Measurements from ENCODE around the gene BCL2L12. TPM values are rescaled to one million over a fixed set of nuclear protein-coding genes. Genes with fewer than 3 reads are reported as not detected.

BCL2L12 gene
- total RNA-seq, 1 donor, result 5.1 TPM

DNA sequence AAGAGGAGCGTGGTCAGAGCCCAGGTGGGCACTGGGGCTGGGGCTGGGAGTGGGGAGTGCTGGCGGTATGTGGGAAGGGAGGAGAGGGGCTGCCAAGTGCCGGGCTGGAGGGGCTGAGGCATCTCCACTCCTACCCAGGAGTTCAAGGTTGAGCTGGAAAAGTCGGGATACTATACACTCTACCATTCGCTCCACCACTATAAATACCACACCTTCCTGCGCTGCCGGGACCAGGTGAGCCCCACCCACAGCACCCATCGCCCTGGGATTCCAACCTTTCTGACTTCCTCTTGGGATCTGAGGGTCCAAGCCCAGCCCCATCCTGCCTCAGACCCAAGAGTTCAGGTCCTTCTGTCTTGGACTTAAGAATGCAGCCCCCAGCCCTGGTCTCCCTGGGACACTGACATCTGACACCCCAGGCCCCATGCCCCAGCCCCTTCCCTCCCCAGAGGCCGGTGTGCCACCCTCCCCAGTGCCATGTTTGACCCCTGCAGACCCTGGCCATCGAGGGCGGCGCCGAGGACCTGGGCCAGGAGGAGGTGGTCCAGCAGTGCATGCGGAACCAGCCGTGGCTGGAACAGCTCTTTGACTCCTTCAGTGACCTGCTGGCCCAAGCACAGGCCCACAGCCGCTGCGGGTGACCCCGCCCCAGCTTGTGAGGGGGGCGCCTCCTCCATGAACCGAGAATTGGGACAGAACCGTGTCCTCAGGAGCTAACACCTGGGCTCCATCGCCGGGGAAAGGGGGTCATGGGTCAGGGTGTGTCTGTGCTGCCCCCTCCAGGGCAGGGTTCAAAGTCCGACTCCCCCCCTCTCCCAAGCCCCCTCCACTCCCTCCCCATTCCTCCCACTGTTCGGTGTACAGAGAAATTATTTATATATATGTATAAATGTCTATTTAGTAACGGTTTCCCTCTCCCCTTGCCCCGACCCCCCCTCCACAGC, 40.5 kb upstream of the BCL2L12 start:
- TF ChIP-seq, protein P1, sequence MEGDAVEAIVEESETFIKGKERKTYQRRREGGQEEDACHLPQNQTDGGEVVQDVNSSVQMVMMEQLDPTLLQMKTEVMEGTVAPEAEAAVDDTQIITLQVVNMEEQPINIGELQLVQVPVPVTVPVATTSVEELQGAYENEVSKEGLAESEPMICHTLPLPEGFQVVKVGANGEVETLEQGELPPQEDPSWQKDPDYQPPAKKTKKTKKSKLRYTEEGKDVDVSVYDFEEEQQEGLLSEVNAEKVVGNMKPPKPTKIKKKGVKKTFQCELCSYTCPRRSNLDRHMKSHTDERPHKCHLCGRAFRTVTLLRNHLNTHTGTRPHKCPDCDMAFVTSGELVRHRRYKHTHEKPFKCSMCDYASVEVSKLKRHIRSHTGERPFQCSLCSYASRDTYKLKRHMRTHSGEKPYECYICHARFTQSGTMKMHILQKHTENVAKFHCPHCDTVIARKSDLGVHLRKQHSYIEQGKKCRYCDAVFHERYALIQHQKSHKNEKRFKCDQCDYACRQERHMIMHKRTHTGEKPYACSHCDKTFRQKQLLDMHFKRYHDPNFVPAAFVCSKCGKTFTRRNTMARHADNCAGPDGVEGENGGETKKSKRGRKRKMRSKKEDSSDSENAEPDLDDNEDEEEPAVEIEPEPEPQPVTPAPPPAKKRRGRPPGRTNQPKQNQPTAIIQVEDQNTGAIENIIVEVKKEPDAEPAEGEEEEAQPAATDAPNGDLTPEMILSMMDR (IDR thresholded peaks at IDR 0.05; ENCODE audit: extremely low read depth, low read depth, low read length), result no peak
- H3K27me3 ChIP-seq (ENCODE audit: insufficient read depth, low read length), result no peaks in the 10 kb centered on the region
- H3K4me3 ChIP-seq (ENCODE audit: insufficient read depth, low read length), result no peak overlapping the region
- peaks cover 5% of the 10 kb centered on the region for H4K20me1 ChIP-seq (ENCODE audit: insufficient read depth, low read length)
- H3K27ac ChIP-seq (ENCODE audit: low read depth, low read length), result no peak overlapping the region
- H3K4me2 ChIP-seq (ENCODE audit: insufficient read depth, low read length), result no peak overlapping the region
- no peak overlapping the region for H2AFZ ChIP-seq (ENCODE audit: low read length)
- peaks cover 6% of the 10 kb centered on the region for H3K79me2 ChIP-seq (ENCODE audit: insufficient read depth, low read length)
- H3K36me3 ChIP-seq (ENCODE audit: insufficient read depth, low read length), result peaks cover 18% of the 10 kb centered on the region
- H3K4me1 ChIP-seq (ENCODE audit: insufficient read depth, low read length), result no peaks in the 10 kb centered on the region
- no peaks in the 10 kb centered on the region for H3K9me3 ChIP-seq (ENCODE audit: low read depth, low read length)
- DNase-seq (ENCODE audit: insufficient read length, low spot score, missing footprints), result peak; percentile 10

- H2AFZ ChIP-seq (ENCODE audit: low read length), result no peak overlapping the region
- peaks cover 5% of the 10 kb centered on the region for H3K4me1 ChIP-seq (ENCODE audit: insufficient read depth, low read length)
- H3K9me3 ChIP-seq (ENCODE audit: low read depth, low read length), result no peaks in the 10 kb centered on the region
- peaks cover 18% of the 10 kb centered on the region for H3K36me3 ChIP-seq (ENCODE audit: insufficient read depth, low read length)
- TF ChIP-seq, protein P1 (IDR thresholded peaks at IDR 0.05; ENCODE audit: extremely low read depth, low read depth, low read length), result no peak
- H3K27ac ChIP-seq (ENCODE audit: low read depth, low read length), result no peak overlapping the region
- no peak overlapping the region for H3K4me3 ChIP-seq (ENCODE audit: insufficient read depth, low read length)
- DNase-seq (ENCODE audit: insufficient read length, low spot score, missing footprints), result peak; percentile 45
- peaks cover 2% of the 10 kb centered on the region for H4K20me1 ChIP-seq (ENCODE audit: insufficient read depth, low read length)
- H3K27me3 ChIP-seq (ENCODE audit: insufficient read depth, low read length), result no peaks in the 10 kb centered on the region
- no peak overlapping the region for H3K4me2 ChIP-seq (ENCODE audit: insufficient read depth, low read length)
- H3K79me2 ChIP-seq (ENCODE audit: insufficient read depth, low read length), result peaks cover 5% of the 10 kb centered on the region
These were observed 39.5 kb upstream of the BCL2L12 start for GRCh38 chr19:49626226-49626625.

DNA sequence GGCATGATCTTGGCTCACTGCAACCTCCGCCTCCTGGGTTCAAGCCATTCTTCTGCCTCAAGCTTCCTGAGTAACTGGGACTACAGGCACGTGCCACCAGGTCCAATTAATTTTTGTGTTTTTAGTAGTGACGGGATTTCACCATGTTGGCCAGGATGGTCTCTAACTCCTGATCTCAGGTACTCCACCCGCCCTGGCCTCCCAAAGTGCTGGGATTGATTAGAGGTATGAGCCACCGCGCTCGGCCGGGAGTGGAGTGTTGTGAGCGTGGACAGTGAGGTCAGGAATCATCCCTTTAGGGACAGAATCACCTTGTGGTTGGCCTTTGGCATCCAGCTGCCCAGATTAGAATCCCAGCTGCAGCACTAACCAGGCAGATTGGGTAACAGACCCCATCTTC, 36.1 kb upstream of the BCL2L12 start:
- Histone ChIP-seq H3K79me2 (ENCODE audit: insufficient read depth, low read length) (no peaks in the 10 kb centered on the region), H3K4me2 (ENCODE audit: insufficient read depth, low read length) (no peak overlapping the region), H3K4me1 (ENCODE audit: insufficient read depth, low read length) (peaks cover 5% of the 10 kb centered on the region), H4K20me1 (ENCODE audit: insufficient read depth, low read length) (no peaks in the 10 kb centered on the region), H3K27me3 (ENCODE audit: insufficient read depth, low read length) (no peaks in the 10 kb centered on the region), H2AFZ (ENCODE audit: low read length) (no peak overlapping the region), H3K36me3 (ENCODE audit: insufficient read depth, low read length) (peaks cover 12% of the 10 kb centered on the region), H3K4me3 (ENCODE audit: insufficient read depth, low read length) (no peak overlapping the region), H3K27ac (ENCODE audit: low read depth, low read length) (no peak overlapping the region), H3K9me3 (ENCODE audit: low read depth, low read length) (no peaks in the 10 kb centered on the region)
- DNase-seq (ENCODE audit: insufficient read length, low spot score, missing footprints), result no peak
- TF ChIP-seq, protein P1 (IDR thresholded peaks at IDR 0.05; ENCODE audit: extremely low read depth, low read depth, low read length), result no peak

GRCh38 chr19:49631014-49631588, 34.6 kb upstream of the BCL2L12 start:
- no peaks in the 10 kb centered on the region for H3K79me2 ChIP-seq (ENCODE audit: insufficient read depth, low read length)
- DNase-seq (ENCODE audit: insufficient read length, low spot score, missing footprints), result peak; percentile 48
- TF ChIP-seq, protein P1 (IDR thresholded peaks at IDR 0.05; ENCODE audit: extremely low read depth, low read depth, low read length), result no peak
- H4K20me1 ChIP-seq (ENCODE audit: insufficient read depth, low read length), result no peaks in the 10 kb centered on the region
- H3K9me3 ChIP-seq (ENCODE audit: low read depth, low read length), result no peaks in the 10 kb centered on the region
- no peak overlapping the region for H3K27ac ChIP-seq (ENCODE audit: low read depth, low read length)
- H3K4me3 ChIP-seq (ENCODE audit: insufficient read depth, low read length), result no peak overlapping the region
- peaks cover 18% of the 10 kb centered on the region for H3K36me3 ChIP-seq (ENCODE audit: insufficient read depth, low read length)
- no peak overlapping the region for H2AFZ ChIP-seq (ENCODE audit: low read length)
- H3K4me2 ChIP-seq (ENCODE audit: insufficient read depth, low read length), result no peak overlapping the region
- H3K27me3 ChIP-seq (ENCODE audit: insufficient read depth, low read length), result no peaks in the 10 kb centered on the region
- peaks cover 5% of the 10 kb centered on the region for H3K4me1 ChIP-seq (ENCODE audit: insufficient read depth, low read length)
